Measurements from ENCODE around the gene SHF. TPM values are rescaled to one million over a fixed set of nuclear protein-coding genes. Genes with fewer than 3 reads are reported as not detected.

SHF gene
- total RNA-seq, 1 experiment from 2014 or later = 21.7 TPM

GRCh38 chr15:45180201-45180600 lies 7.6 kb downstream of the SHF start:
- H4K91ac ChIP-seq (ENCODE audit: insufficient read length, low read depth, low read length) = no peak overlapping the region
- H3K79me1 ChIP-seq (ENCODE audit: insufficient read depth, low read depth, low read length, poor library complexity, severe bottlenecking) = peaks cover 6% of the 10 kb centered on the region
- no peak overlapping the region for H3K9ac ChIP-seq (ENCODE audit: extremely low read depth, insufficient read length, low read length)
- no peaks in the 10 kb centered on the region for H3K27me3 ChIP-seq (ENCODE audit: insufficient read depth, low read length)
- H4K5ac ChIP-seq (ENCODE audit: insufficient read length, low read depth, low read length) = no peak overlapping the region
- no peaks in the 10 kb centered on the region for H3K23me2 ChIP-seq (ENCODE audit: insufficient read length, low read depth, low read length, poor library complexity, severe bottlenecking)
- Mint-ChIP-seq H3K36me3 (ENCODE audit: insufficient read depth in 1 of 3, low read depth in 3 of 3) (peaks cover 18 to 27% (median 23%) of the 10 kb centered on the region in 3 experiments), H3K27me3 (ENCODE audit: low read depth) (no peaks in the 10 kb centered on the region), H3K9me3 (no peaks in the 10 kb centered on the region; a peak in 1 of 5 replicates), H3K4me1 (peaks cover 39 to 42% of the 10 kb centered on the region in 2 experiments), H3K4me3 (no peak overlapping the region; a peak in 1 of 5 replicates), H3K27ac (no peak overlapping the region)
- no peak overlapping the region for H3K23ac ChIP-seq (ENCODE audit: insufficient read length, low read depth, low read length)
- TF ChIP-seq CTCF (conservative IDR thresholded peaks at IDR 0.05) = no peak
- H3K4me1 ChIP-seq (ENCODE audit: insufficient read depth, low read length) = peaks cover 19% of the 10 kb centered on the region
- H2BK20ac ChIP-seq (ENCODE audit: low read depth, low read length, poor library complexity, severe bottlenecking) = no peak overlapping the region
- H3K14ac ChIP-seq (ENCODE audit: insufficient read depth, low read length) = no peak overlapping the region
- no peak overlapping the region for H4K8ac ChIP-seq (replicated peaks; ENCODE audit: insufficient read length, low read depth, low read length)
- H4K20me1 ChIP-seq (ENCODE audit: control insufficient read depth, insufficient read depth, insufficient read length) = no peaks in the 10 kb centered on the region
- no peak overlapping the region for H2BK15ac ChIP-seq (ENCODE audit: low read depth, low read length)
- no peak for DNase-seq
- H3K56ac ChIP-seq (ENCODE audit: insufficient read length, low read depth, low read length) = no peak overlapping the region
- H3K18ac ChIP-seq (ENCODE audit: insufficient read length, low read depth, low read length) = no peak overlapping the region
- H3K4ac ChIP-seq (ENCODE audit: low read depth, low read length) = no peak overlapping the region
- H2AFZ ChIP-seq (ENCODE audit: low read length) = no peak overlapping the region
- H2BK12ac ChIP-seq (ENCODE audit: insufficient read length, low read depth, low read length) = no peak overlapping the region
- H3K79me2 ChIP-seq (ENCODE audit: insufficient read depth, low read length) = no peaks in the 10 kb centered on the region; the same call in 1 of the 2 replicates
- no peak overlapping the region for H3K27ac ChIP-seq (ENCODE audit: insufficient read length, low read depth, low read length)
- H2AK5ac ChIP-seq (ENCODE audit: insufficient read length, low read length) = no peak overlapping the region
- no peaks in the 10 kb centered on the region for H3K9me3 ChIP-seq (ENCODE audit: control insufficient read depth, low read depth, low read length)
- H3T11ph ChIP-seq (ENCODE audit: low read length) = no peak overlapping the region
- no CpG with 5 or more reads among the region's 7 CpGs for WGBS (ENCODE audit: extremely low coverage, insufficient read length, low lambda C conversion rate)
- no peak overlapping the region for H2BK5ac ChIP-seq (ENCODE audit: insufficient read length, low read length)
- H2BK120ac ChIP-seq (ENCODE audit: low read depth, low read length, poor library complexity, severe bottlenecking) = no peak overlapping the region
- no peak overlapping the region for H3K4me2 ChIP-seq (ENCODE audit: insufficient read depth, insufficient read length, low read length)
